Neural cell (in vitro differentiated cells): Measurements from ENCODE around the gene CCDC182.

Source experiments
- EP300 ChIP-seq: fragments of 450-650 bp; conservative IDR thresholded peaks from 2 replicates; pipeline ENCODE4 v1.6.1; 2014; ENCODE audit warnings: antibody characterized with exemption, mild to moderate bottlenecking, moderate library complexity; ENCODE audit not compliant: poor library complexity, severe bottlenecking
- EZH2 ChIP-seq: fragments of 200-600, 300-800 bp; shearing (Covaris generic), sonication (generic); IDR thresholded peaks from 2 replicates; pipeline ENCODE4 v1.6.1; 2014; ENCODE audit warnings: antibody characterized with exemption, low read length, borderline replicate concordance, mild to moderate bottlenecking; ENCODE audit not compliant: insufficient read depth, poor library complexity, severe bottlenecking
- POLR2AphosphoS5 ChIP-seq: IDR thresholded peaks from 2 replicates; pipeline ENCODE4 v1.6.1; 2012
- RAD21 ChIP-seq: fragments of 450-650 bp; conservative IDR thresholded peaks from 2 replicates; pipeline ENCODE4 v1.6.1; 2014; ENCODE audit warnings: antibody characterized with exemption, mild to moderate bottlenecking, moderate library complexity
- SMC3 ChIP-seq: fragments of 450-650 bp; conservative IDR thresholded peaks from 2 replicates; pipeline ENCODE4 v1.6.1; 2014; ENCODE audit warnings: antibody characterized with exemption, mild to moderate bottlenecking, moderate library complexity; ENCODE audit not compliant: poor library complexity
- TF ChIP-seq, protein P1 (sequence below): fragments of 450-650 bp; IDR thresholded peaks from 2 replicates; pipeline ENCODE4 v1.5.1; 2014; ENCODE audit warnings: antibody characterized with exemption, mild to moderate bottlenecking, moderate library complexity; ENCODE audit not compliant: poor library complexity, severe bottlenecking
- TF ChIP-seq, protein P2 (sequence below): IDR thresholded peaks from 2 replicates; pipeline ENCODE4 v1.6.1; 2012; ENCODE audit warnings: borderline replicate concordance

DNA sequence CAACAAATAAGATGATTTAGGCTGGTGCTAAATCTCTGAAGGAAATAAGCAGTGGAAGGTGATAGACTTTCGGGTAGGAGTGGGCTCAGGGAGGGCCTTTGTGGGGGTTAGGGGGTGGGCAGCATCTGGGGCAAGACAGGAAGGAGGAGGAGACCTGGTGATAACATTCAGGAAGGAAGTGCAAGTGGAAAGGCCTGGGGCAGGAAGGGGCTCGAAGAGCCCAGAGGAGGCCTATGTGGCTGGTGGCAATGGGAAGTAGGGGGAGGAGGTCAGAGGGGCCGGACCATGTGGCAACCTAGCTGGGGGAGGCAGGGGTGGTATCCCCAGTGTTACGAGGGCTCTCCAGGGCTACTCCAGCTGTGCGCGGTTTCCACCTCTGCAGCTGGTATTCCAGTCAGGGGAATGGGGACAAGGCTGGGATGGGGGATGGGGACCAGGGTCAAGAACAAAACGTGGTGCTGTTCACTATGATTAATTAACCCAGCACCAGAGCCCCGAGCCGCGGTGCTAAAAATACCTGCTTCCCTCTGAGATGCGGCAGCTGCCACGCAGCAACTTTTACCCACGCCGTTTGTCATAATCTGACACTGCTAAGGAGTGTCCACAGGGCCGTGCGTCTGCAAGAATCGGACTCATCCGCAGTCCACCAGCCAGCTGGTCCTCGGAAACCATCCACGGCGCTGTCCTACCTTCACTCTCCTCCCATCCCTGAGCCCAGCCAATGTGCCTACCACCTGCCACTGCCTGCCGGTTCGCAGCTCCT, 5.2 kb upstream of the CCDC182 start:
- TF ChIP-seq EP300 (no peak), POLR2AphosphoS5 (no peak), RAD21 (no peak), EZH2 (no peak), SMC3 (no peak)
- TF ChIP-seq, protein P1, sequence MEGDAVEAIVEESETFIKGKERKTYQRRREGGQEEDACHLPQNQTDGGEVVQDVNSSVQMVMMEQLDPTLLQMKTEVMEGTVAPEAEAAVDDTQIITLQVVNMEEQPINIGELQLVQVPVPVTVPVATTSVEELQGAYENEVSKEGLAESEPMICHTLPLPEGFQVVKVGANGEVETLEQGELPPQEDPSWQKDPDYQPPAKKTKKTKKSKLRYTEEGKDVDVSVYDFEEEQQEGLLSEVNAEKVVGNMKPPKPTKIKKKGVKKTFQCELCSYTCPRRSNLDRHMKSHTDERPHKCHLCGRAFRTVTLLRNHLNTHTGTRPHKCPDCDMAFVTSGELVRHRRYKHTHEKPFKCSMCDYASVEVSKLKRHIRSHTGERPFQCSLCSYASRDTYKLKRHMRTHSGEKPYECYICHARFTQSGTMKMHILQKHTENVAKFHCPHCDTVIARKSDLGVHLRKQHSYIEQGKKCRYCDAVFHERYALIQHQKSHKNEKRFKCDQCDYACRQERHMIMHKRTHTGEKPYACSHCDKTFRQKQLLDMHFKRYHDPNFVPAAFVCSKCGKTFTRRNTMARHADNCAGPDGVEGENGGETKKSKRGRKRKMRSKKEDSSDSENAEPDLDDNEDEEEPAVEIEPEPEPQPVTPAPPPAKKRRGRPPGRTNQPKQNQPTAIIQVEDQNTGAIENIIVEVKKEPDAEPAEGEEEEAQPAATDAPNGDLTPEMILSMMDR, result no peak
- TF ChIP-seq, protein P2, sequence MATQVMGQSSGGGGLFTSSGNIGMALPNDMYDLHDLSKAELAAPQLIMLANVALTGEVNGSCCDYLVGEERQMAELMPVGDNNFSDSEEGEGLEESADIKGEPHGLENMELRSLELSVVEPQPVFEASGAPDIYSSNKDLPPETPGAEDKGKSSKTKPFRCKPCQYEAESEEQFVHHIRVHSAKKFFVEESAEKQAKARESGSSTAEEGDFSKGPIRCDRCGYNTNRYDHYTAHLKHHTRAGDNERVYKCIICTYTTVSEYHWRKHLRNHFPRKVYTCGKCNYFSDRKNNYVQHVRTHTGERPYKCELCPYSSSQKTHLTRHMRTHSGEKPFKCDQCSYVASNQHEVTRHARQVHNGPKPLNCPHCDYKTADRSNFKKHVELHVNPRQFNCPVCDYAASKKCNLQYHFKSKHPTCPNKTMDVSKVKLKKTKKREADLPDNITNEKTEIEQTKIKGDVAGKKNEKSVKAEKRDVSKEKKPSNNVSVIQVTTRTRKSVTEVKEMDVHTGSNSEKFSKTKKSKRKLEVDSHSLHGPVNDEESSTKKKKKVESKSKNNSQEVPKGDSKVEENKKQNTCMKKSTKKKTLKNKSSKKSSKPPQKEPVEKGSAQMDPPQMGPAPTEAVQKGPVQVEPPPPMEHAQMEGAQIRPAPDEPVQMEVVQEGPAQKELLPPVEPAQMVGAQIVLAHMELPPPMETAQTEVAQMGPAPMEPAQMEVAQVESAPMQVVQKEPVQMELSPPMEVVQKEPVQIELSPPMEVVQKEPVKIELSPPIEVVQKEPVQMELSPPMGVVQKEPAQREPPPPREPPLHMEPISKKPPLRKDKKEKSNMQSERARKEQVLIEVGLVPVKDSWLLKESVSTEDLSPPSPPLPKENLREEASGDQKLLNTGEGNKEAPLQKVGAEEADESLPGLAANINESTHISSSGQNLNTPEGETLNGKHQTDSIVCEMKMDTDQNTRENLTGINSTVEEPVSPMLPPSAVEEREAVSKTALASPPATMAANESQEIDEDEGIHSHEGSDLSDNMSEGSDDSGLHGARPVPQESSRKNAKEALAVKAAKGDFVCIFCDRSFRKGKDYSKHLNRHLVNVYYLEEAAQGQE, result no peak
